GM19193 (cell line): ENCODE data around the gene CXCL12.

ENCODE experiments used
- POLR2A ChIP-seq: IDR thresholded peaks from 4 replicates; pipeline ENCODE4 v1.6.1; 2011; ENCODE audit not compliant: insufficient read depth, insufficient read length; ENCODE audit errors: extremely low read depth

Gene CXCL12

GRCh38 chr10:44344727-44345126 is 40.2 kb downstream of the CXCL12 start:
- TF ChIP-seq POLR2A = no peak

- no peak for TF ChIP-seq POLR2A
Observed at GRCh38 chr10:44343843-44344242, 41.1 kb downstream of the CXCL12 start.

- no peak for TF ChIP-seq POLR2A
Observed at GRCh38 chr10:44341886-44342285, 43.0 kb downstream of the CXCL12 start.

DNA sequence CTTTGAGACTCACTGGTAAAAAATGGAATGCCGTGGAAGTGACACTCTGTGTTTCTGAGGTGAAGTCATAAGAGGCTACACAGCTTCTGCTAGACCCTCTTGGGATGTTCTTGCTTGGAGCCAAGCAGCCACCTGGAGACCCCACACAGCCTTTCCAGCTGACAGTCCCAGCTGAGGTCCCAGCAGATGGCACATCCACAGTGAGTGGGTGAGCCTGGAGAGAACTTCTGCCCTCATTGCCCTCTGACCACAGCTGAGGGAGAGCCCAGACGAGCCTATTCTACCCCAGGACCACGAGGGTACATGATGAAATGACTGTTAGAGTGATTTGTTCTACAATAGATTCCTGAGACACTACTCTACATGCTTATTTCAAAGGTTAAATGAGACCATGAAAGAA is 44.3 kb downstream of the CXCL12 start:
- TF ChIP-seq POLR2A = no peak

DNA sequence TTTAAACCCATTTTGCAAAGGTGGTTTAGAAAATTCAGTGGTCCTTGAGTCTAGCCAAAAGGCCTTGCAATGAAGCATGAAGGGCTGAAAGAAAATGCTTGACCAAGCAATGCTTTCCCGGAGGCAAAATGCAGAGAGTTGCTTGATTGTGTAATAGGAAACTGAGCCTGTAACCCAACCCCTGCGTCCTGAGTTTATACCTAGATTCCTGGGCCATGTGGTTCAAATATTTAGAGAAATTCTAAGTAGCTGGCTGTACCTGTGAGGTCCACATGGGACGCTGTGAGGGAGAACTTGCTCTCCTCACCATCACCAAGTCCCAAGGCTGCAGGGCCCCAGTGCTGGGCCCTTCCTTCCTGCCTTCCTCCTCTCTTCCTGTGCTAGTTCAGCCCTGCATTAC is 45.7 kb downstream of the CXCL12 start:
- TF ChIP-seq POLR2A = no peak

- no peak for TF ChIP-seq POLR2A
Observed at GRCh38 chr10:44337081-44337480, 47.8 kb downstream of the CXCL12 start.

DNA sequence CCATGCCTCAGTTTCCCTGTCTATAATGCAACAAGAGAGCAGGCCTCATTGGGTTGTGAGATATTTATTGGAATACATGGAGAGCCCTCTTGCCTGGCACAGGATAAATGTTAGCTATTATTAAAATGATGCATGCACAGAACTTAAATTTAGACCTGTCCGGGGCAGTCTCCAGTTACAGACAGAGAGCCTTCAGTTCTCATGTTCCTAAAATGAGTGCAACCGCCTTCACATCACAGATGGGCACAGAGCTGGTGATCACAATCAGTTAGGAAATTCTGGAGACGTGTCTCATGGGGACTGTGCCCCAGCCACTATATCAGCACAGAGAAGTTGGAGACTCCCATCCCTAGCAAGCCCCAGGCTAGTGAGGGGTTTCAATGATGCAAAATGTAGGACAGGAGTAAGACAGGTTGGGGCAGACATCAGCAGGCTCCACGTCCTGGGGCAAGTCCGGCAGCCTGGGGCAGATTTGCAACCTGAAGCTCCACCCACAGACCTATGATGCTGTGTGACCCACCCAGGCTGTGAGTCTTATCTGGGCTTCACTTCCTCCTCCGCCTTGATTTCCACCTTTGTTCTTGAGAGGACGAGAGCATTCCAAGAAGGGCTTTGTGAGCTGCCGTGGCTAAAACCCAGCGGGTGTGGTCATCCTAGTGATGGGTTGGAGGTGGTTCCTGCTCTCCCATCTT is 49.4 kb downstream of the CXCL12 start:
- no peak for TF ChIP-seq POLR2A

GRCh38 chr10:44334621-44335184 is 50.2 kb downstream of the CXCL12 start:
- no peak for TF ChIP-seq POLR2A

- no peak for TF ChIP-seq POLR2A
Observed at GRCh38 chr10:44334091-44334490, 50.8 kb downstream of the CXCL12 start.

DNA sequence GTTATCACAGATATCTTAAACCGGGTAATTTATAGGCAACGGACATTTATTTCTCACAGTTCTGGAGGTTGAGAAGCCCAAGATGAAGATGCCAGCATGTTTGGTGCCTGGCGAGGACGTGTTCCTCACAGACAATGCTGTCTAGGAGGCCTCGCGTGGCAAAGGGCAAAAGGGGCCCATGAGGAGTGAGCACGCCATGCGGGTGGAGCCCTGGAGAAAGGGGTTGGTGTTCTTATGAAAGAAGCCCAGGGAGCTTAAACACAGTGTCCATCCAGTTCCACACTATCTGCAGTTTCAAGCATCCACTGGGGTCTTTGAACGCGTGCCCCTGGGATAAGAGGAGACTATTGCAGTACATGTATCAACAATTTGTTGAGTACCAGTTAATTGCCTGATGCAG is 51.4 kb downstream of the CXCL12 start:
- TF ChIP-seq POLR2A = no peak

DNA sequence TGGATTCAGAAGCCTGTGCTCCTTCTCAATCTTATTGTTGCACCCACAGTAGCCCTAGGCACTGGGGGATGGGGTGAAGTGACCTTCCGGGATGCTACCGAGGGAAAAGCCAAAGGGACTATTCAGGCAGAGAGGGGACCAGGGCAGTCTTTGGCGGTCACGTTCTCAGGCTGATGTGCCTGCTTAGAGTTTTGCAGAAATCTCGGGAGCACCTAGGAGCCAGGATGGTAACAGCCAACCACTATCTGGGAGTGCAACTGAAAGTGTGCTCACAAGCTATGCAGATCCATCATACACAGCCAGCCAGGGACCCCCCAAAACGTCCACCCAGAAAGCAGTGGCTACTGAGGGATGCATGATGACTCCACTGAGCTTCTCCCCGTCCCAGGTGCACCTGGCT is 52.4 kb downstream of the CXCL12 start:
- no peak for TF ChIP-seq POLR2A

DNA sequence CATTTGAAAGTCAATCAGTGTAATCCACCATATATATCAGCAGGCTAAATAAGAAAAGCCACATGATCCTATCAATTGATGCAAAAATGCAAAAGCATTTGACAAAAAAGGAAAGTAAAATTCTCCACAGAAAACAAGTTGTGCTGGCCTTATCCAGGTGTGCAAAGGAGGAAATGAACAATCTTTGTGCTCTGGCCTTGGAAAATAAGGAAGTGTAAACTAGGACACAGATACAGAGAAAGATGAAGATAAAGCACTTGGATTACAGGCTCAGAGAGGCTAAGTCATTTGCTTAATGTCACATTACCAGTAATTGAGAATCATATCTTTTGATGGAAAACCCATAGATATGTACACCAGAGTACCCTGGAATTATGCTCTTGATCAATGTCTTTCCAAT is 54.5 kb downstream of the CXCL12 start:
- TF ChIP-seq POLR2A = no peak

- TF ChIP-seq POLR2A = no peak
Observed at GRCh38 chr10:44327461-44327860, 57.4 kb downstream of the CXCL12 start.
